GM12878 (cell line): ENCODE results near the gene CYP46A1.

Source experiments
- BHLHE40 ChIP-seq, 2 experiments: fragments of 450-650 bp in 1 of 2; IDR thresholded peaks; 2 replicates each; pipeline ENCODE4 v1.6.1; 2011 to 2017; ENCODE audit warnings: low read depth in 2 of 2, borderline replicate concordance in 1 of 2, improper control_type of control experiment in 1 of 2, low read length in 1 of 2, mild to moderate bottlenecking in 1 of 2
- CHD1 ChIP-seq: IDR thresholded peaks from 2 replicates; pipeline ENCODE4 v1.6.1; 2012; ENCODE audit warnings: low read depth, low read length, improper control_type of control experiment
- CHD4 ChIP-seq: fragments of 200-600 bp; sonication (generic); IDR thresholded peaks from 2 replicates; pipeline ENCODE4 v1.6.1; 2016; ENCODE audit warnings: mild to moderate bottlenecking
- SIX5 ChIP-seq: IDR thresholded peaks from 2 replicates; pipeline ENCODE4 v1.6.1; 2011; ENCODE audit warnings: mild to moderate bottlenecking, low read depth, low read length, moderate library complexity; ENCODE audit not compliant: severe bottlenecking
- TAF1 ChIP-seq: IDR thresholded peaks from 2 replicates; pipeline ENCODE4 v1.6.1; 2011; ENCODE audit warnings: mild to moderate bottlenecking, low read depth, low read length, borderline replicate concordance
- ZBED1 ChIP-seq: IDR thresholded peaks from 2 replicates; pipeline ENCODE4 v1.6.1; 2016; ENCODE audit warnings: borderline replicate concordance
- TF ChIP-seq, protein P1 (sequence below): fragments of 450-650 bp; formaldehyde crosslinking; IDR thresholded peaks from 2 replicates; pipeline ENCODE4 v1.4.0; 2022; ENCODE audit warnings: mild to moderate bottlenecking, moderate library complexity
- TF ChIP-seq, protein P2 (sequence below): IDR thresholded peaks from 2 replicates; pipeline ENCODE4 v1.6.1; 2012; ENCODE audit warnings: low read depth, low read length, improper control_type of control experiment
- TF ChIP-seq, protein P3 (sequence below): fragments of 450-650 bp; IDR thresholded peaks from 2 replicates; pipeline ENCODE4 v1.6.1; 2018; ENCODE audit warnings: borderline replicate concordance, mild to moderate bottlenecking; ENCODE audit not compliant: partially characterized antibody

DNA sequence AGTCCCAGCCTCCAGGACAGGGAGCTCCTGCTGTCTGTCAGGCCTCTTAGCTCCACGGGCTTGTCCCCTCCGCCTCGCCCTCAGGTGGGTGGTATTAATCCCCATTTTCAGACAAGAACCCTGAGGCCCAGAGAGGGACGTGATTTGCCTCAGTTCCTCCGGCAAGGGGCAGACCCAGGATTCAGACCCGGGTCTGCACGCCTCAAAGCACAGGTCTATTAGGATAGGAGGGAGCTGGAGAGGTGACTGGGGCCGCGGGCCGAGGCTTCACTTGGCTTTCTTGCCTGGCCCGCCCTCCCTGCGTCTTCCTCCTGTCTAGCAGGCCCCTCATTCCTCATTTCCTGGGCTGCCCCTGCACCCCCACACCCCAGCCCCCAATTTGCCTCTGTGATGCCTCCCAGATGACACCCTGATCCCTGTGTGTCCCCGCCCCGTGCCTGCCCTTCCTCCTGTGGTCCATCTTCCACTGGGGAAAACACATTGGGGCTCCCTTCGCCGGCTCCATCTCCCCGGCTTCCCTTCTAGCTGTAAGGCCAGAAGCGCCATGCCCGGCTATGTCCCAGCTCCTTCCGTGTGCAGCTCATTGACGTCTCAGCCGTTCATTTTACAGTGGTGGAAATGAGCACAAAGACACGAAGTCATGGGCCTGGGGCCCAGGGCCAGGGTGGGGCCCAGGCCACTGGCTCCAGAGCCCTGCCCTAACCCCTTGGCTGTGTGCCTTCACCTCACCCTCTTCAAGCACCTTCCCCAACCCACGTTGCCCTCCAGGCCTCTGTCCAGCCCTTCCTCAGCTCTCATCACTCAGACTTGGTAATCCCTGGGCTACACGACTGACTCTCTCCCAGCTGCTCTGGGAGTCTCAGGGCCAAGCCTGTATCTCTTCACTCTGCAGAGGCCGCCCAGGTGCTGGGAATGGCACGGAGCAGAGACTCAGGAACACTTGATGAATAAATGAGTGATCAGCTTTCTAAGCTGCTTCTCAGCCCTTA is 15.5 kb upstream of the CYP46A1 start:
- TF ChIP-seq BHLHE40 (IDR thresholded peaks at IDR 0.05; ENCODE audit: borderline replicate concordance in 1 of 2, low read depth in 2 of 2, low read length in 1 of 2) (no peak), CHD4 (no peak), ZBED1 (no peak), TAF1 (no peak), CHD1 (no peak), SIX5 (no peak)
- TF ChIP-seq, protein P1, sequence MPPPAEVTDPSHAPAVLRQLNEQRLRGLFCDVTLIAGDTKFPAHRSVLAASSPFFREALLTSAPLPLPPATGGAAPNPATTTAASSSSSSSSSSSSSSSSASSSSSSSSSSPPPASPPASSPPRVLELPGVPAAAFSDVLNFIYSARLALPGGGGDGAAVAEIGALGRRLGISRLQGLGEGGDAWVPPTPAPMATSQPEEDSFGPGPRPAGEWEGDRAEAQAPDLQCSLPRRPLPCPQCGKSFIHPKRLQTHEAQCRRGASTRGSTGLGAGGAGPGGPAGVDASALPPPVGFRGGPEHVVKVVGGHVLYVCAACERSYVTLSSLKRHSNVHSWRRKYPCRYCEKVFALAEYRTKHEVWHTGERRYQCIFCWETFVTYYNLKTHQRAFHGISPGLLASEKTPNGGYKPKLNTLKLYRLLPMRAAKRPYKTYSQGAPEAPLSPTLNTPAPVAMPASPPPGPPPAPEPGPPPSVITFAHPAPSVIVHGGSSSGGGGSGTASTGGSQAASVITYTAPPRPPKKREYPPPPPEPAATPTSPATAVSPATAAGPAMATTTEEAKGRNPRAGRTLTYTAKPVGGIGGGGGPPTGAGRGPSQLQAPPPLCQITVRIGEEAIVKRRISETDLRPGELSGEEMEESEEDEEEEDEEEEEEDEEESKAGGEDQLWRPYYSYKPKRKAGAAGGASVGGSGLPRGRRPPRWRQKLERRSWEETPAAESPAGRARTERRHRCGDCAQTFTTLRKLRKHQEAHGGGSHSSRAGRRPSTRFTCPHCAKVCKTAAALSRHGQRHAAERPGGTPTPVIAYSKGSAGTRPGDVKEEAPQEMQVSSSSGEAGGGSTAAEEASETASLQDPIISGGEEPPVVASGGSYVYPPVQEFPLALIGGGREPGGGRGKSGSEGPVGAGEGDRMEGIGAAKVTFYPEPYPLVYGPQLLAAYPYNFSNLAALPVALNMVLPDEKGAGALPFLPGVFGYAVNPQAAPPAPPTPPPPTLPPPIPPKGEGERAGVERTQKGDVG (CRISPR knock-in tag): no peak
- TF ChIP-seq, protein P2, sequence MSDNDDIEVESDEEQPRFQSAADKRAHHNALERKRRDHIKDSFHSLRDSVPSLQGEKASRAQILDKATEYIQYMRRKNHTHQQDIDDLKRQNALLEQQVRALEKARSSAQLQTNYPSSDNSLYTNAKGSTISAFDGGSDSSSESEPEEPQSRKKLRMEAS: no peak
- TF ChIP-seq, protein P3, sequence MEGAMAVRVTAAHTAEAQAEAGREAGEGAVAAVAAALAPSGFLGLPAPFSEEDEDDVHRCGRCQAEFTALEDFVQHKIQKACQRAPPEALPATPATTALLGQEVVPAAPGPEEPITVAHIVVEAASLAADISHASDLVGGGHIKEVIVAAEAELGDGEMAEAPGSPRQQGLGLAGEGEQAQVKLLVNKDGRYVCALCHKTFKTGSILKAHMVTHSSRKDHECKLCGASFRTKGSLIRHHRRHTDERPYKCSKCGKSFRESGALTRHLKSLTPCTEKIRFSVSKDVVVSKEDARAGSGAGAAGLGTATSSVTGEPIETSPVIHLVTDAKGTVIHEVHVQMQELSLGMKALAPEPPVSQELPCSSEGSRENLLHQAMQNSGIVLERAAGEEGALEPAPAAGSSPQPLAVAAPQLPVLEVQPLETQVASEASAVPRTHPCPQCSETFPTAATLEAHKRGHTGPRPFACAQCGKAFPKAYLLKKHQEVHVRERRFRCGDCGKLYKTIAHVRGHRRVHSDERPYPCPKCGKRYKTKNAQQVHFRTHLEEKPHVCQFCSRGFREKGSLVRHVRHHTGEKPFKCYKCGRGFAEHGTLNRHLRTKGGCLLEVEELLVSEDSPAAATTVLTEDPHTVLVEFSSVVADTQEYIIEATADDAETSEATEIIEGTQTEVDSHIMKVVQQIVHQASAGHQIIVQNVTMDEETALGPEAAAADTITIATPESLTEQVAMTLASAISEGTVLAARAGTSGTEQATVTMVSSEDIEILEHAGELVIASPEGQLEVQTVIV: no peak
